IgD-negative memory B cell (primary cell): ENCODE data around the gene CLEC18A. TPM values are rescaled to one million over a fixed set of nuclear protein-coding genes. Genes with fewer than 3 reads are reported as not detected.

ENCODE experiments used
- polyA plus RNA-seq: library from polyadenylated mRNA; unstranded; fragments of 300-500 nt; fragmentation: Illumina TruSeq; gene quantifications from one replicate; pipeline ENCODE4 v1.2.3, GENCODE V29; 2021

CLEC18A gene
- polyA plus RNA-seq, 1 donor from 2014 or later, result not detected

Other genes starting within 250 kb of the CLEC18A start
- 5.4 TPM for gene NQO1, start 224.8 kb upstream of the CLEC18A start, polyA plus RNA-seq
- gene NOB1, start 196.4 kb upstream of the CLEC18A start, polyA plus RNA-seq, result 59.2 TPM
- gene WWP2, start 189.0 kb upstream of the CLEC18A start, polyA plus RNA-seq, result 61.5 TPM
- 9.5 TPM for gene PDPR, start 163.0 kb downstream of the CLEC18A start, polyA plus RNA-seq
- gene CLEC18C, start 222.5 kb downstream of the CLEC18A start, polyA plus RNA-seq, result not detected